Astrocyte of the cerebellum (primary cell): ENCODE measurements around the gene MMP27.

Source experiments
- DNase-seq: peaks from one replicate; pipeline ENCODE4 v3.0.0-alpha.2; 2011; ENCODE audit warnings: low read depth
- H3K4me3 ChIP-seq: 2 replicates; pipeline ENCODE4 v1.5.1; 2011; ENCODE audit warnings: mild to moderate bottlenecking, low read depth, low read length, moderate library complexity
- in situ Hi-C: cut with HindIII; loops from 2 replicates; pipeline ENCODE4 v1.10.0; 2017; ENCODE audit warnings: low sequenced_read_pairs
- TF ChIP-seq, protein P1 (sequence below): IDR thresholded peaks from 2 replicates; pipeline ENCODE4 v1.5.1; 2012; ENCODE audit warnings: low read length, low read depth, moderate library complexity, mild to moderate bottlenecking; ENCODE audit errors: missing control alignments

Gene MMP27

DNA sequence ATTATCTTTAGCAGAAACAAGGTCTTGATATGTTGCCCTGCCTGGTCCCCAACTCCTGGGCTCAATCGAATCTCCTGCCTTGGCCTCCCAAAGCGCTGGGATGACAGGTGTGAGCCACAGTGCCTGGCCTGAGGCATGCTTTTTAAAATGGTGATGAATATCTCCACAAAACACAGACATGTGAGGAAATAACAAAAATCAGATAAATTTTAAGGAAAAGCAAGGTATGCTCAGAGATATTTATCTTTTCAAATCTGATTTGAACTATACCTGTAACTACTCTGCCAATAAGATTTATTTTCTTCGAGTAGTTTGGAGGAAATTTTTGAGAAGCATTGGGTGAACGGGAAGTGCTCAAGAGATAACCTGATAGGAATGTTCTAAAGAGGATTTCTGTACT, 44.5 kb downstream of the MMP27 start:
- no peak overlapping the region for H3K4me3 ChIP-seq
- DNase-seq, result no peak
- in situ Hi-C loops, result no loop called here
- TF ChIP-seq, protein P1, sequence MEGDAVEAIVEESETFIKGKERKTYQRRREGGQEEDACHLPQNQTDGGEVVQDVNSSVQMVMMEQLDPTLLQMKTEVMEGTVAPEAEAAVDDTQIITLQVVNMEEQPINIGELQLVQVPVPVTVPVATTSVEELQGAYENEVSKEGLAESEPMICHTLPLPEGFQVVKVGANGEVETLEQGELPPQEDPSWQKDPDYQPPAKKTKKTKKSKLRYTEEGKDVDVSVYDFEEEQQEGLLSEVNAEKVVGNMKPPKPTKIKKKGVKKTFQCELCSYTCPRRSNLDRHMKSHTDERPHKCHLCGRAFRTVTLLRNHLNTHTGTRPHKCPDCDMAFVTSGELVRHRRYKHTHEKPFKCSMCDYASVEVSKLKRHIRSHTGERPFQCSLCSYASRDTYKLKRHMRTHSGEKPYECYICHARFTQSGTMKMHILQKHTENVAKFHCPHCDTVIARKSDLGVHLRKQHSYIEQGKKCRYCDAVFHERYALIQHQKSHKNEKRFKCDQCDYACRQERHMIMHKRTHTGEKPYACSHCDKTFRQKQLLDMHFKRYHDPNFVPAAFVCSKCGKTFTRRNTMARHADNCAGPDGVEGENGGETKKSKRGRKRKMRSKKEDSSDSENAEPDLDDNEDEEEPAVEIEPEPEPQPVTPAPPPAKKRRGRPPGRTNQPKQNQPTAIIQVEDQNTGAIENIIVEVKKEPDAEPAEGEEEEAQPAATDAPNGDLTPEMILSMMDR, result no peak

DNA sequence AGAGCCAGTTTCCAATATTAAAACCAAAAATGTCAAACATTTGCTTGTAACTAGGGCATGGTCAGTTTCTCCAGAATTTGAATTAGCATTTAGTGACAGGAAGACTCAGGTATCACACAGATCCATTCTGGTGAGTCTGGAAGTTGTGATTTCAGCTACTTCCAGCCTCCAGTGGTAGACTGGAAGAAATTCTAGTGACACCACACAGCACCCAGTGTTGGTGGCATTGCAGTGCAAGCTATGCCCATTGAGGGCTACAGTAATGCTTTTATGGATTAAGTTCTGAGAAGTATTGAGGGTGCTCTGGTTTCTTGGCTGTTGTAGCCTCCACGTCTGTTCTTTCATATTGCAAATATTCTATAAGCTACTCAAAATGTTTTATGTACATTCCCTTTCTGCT, 49.0 kb downstream of the MMP27 start:
- in situ Hi-C loops, result no loop called here
- TF ChIP-seq, protein P1, result no peak
- no peak for DNase-seq
- H3K4me3 ChIP-seq, result no peak overlapping the region

DNA sequence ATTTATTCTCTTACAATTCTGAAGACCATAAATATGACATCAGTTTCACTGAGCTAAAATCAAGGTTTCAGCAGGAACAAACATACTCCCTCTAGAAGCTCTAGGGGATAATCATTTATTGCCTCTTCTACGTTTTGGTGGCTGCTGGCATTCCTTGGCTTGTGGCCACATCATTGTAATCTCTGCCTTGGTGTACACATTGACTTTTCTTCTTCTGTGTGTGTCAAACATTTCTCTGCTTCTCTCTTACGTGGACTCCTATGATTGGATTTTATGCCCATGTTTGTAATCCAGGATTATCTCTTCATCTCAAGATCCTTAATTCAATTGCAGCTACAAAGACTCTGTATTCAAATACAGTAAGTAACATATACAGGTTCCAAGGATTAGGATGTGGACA, 50.0 kb downstream of the MMP27 start:
- in situ Hi-C loops, result no loop called here
- TF ChIP-seq, protein P1, result no peak

DNA sequence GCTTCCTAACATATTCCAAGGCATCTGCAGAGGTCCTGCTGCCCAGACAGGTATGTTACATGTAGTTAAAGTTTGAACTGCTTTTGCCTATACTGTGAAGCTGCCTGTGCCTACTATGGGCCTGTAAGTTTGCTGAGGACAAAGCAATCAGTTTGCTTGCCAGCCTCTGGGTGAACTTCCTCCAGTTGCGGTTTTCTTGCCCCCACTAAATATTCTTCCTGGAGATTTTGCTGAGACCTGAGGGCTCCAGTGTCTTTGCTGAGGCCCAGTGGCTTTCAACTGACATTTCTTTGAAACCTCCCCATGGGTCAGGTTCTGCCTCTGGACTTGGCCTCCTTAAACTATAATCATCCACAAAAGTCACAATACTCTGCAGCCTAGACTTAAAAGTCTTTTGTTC, 50.8 kb downstream of the MMP27 start:
- no peak overlapping the region for H3K4me3 ChIP-seq
- TF ChIP-seq, protein P1, result no peak
- in situ Hi-C loops, result no loop called here
- no peak for DNase-seq

More for the DNA sequence above, 50.0 kb downstream of the MMP27 start:
- DNase-seq, result no peak
- H3K4me3 ChIP-seq, result no peak overlapping the region

DNA sequence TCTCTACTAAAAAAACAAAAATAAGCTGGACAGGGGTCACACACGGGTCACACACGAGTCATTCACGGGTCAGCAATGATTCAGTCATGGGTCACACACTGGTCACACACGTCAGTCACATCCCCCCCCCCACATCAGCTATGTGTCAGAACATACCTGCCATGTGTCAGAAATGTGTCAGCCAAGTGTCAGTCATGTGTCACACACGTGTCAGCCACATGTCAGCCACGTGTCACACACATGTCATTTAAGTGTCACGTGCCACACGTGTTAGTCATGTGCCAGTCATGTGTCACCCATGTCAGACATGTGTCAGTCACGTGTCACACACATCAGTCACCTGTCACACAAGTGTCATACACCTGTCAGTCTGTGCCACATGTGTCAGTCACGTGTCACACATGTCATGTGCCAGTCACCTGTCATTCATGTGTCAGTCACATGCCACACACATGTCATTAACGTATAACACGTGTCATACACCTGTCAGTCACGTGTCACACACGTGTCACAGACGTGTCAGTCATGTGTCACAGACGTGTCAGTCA, 51.8 kb downstream of the MMP27 start:
- no peak for DNase-seq
- in situ Hi-C loops, result no loop called here
- no peak overlapping the region for H3K4me3 ChIP-seq
- TF ChIP-seq, protein P1, result no peak

DNA sequence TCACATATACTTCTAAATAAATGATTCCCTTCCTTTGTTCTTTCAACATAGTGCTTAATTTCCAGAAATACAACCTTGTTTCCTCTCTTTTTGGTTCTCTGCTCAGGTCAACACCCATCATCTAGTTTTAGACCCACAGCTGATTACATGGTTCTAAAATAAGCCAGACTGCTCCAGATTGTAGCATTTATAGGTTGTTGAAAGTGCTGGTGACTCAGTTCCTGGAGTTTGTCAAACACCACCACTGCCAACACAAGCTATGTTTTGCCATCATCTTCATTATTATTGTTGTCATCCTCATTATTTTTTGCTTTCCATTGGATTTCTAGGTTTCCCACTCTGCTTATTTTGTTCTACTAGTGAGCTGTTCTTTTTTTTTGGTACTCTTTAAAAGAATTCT, 58.1 kb downstream of the MMP27 start:
- in situ Hi-C loops, result no loop called here
- TF ChIP-seq, protein P1, result no peak
- DNase-seq, result no peak
- no peak overlapping the region for H3K4me3 ChIP-seq

DNA sequence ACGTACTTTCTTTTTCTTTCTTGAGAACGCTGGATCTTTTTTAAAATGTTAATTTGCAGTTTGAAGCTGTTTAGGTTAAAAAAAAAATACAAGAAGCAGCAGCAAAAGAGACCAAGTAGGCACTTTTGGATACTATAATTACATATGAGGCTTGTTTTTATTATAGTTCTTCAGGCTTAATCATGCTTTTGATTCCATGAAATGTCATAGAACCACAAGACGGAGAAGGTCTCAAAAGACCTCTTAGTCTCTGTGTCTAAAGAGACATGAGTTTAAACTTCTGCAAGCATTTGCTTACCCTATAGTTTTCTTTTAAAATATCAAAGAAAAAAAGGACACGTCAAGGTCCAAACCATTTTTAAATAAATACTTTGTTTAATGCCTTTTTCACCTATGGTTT, 61.6 kb downstream of the MMP27 start:
- no peak for DNase-seq
- in situ Hi-C loops, result no loop called here
- TF ChIP-seq, protein P1, result no peak
- no peak overlapping the region for H3K4me3 ChIP-seq
